Astrocyte (in vitro differentiated cells and primary cell): ENCODE measurements around the gene PHF21B. TPM values are rescaled to one million over a fixed set of nuclear protein-coding genes. Genes with fewer than 3 reads are reported as not detected.

ENCODE experiments used
- DNase-seq: peaks from one replicate; pipeline ENCODE4 v3.0.0-alpha.2; 2010; ENCODE audit warnings: low read depth
- FAIRE-seq: peaks from 2 replicates; lab custom pipeline; 2011; peaks lifted over from hg19 to GRCh38; lab: Jason Lieb, UNC
- H2AFZ ChIP-seq: 2 replicates; pipeline ENCODE4 v1.6.0; 2012; ENCODE audit warnings: low read depth, low read length, inconsistent platforms
- H3K27ac ChIP-seq: 2 replicates; pipeline ENCODE4 v1.5.1; 2011; ENCODE audit warnings: low read depth, low read length, inconsistent platforms
- H3K27me3 ChIP-seq: 2 replicates; pipeline ENCODE4 v1.6.0; 2011; ENCODE audit warnings: low read length, inconsistent platforms; ENCODE audit not compliant: insufficient read depth
- H3K36me3 ChIP-seq: 2 replicates; pipeline ENCODE4 v1.5.1; 2011; ENCODE audit warnings: low read length, inconsistent platforms; ENCODE audit not compliant: insufficient read depth
- H3K4me1 ChIP-seq: 2 replicates; pipeline ENCODE4 v1.5.1; 2011; ENCODE audit warnings: low read length, inconsistent platforms; ENCODE audit not compliant: insufficient read depth
- H3K4me2 ChIP-seq: 2 replicates; pipeline ENCODE4 v1.6.0; 2012; ENCODE audit warnings: low read length, inconsistent platforms
- H3K4me3 ChIP-seq: 2 replicates; pipeline ENCODE4 v1.5.1; 2011; ENCODE audit warnings: low read depth, mild to moderate bottlenecking, low read length, inconsistent platforms; ENCODE audit not compliant: insufficient read depth
- H3K79me2 ChIP-seq: 2 replicates; pipeline ENCODE4 v1.6.0; 2012; ENCODE audit warnings: mild to moderate bottlenecking, low read length, inconsistent platforms; ENCODE audit not compliant: insufficient read depth
- H3K9ac ChIP-seq: 2 replicates; pipeline ENCODE4 v1.6.0; 2012; ENCODE audit warnings: mild to moderate bottlenecking, low read length, inconsistent platforms
- H3K9me3 ChIP-seq: 2 replicates; pipeline ENCODE4 v1.5.1; 2012; ENCODE audit warnings: low read depth, mild to moderate bottlenecking, low read length, inconsistent platforms; ENCODE audit not compliant: insufficient read depth
- H4K20me1 ChIP-seq: 2 replicates; pipeline ENCODE4 v1.6.0; 2012; ENCODE audit warnings: low read length, inconsistent platforms; ENCODE audit not compliant: insufficient read depth
- H3K27ac Mint-ChIP-seq: one replicate; pipeline ENCODE4 v1.8.0; 2021; ENCODE audit warnings: mild to moderate bottlenecking, mixed read lengths; ENCODE audit not compliant: unreplicated experiment
- H3K27me3 Mint-ChIP-seq: one replicate; pipeline ENCODE4 v1.8.0; 2021; ENCODE audit warnings: low read depth, mixed read lengths; ENCODE audit not compliant: unreplicated experiment
- H3K36me3 Mint-ChIP-seq: one replicate; pipeline ENCODE4 v1.8.0; 2021; ENCODE audit warnings: low read depth, mixed read lengths; ENCODE audit not compliant: unreplicated experiment
- H3K4me1 Mint-ChIP-seq: one replicate; pipeline ENCODE4 v1.8.0; 2021; ENCODE audit warnings: low read depth, mixed read lengths; ENCODE audit not compliant: unreplicated experiment
- H3K4me3 Mint-ChIP-seq: one replicate; pipeline ENCODE4 v1.8.0; 2021; ENCODE audit warnings: mild to moderate bottlenecking, moderate library complexity, mixed read lengths; ENCODE audit not compliant: unreplicated experiment
- H3K9me3 Mint-ChIP-seq: one replicate; pipeline ENCODE4 v1.8.0; 2021; ENCODE audit warnings: mild to moderate bottlenecking, mixed read lengths; ENCODE audit not compliant: unreplicated experiment
- CTCF ChIP-seq: IDR thresholded peaks from 2 replicates; pipeline ENCODE4 v1.5.1; 2011; ENCODE audit warnings: low read depth, mild to moderate bottlenecking, inconsistent platforms, low read length, moderate library complexity; ENCODE audit not compliant: insufficient read depth
- EZH2 ChIP-seq: IDR thresholded peaks from 2 replicates; pipeline ENCODE4 v1.6.1; 2012; ENCODE audit warnings: mild to moderate bottlenecking, low read length, inconsistent platforms; ENCODE audit not compliant: insufficient read depth
- total RNA-seq: library from RNA; stranded (reverse); gene quantifications from 2 replicates; pipeline ENCODE4 v1.2.1, GENCODE V29; 2021

Gene PHF21B
- total RNA-seq, 1 donor from 2014 or later: 6.3 TPM

GRCh38 chr22:45010532-45010900 is 711 bp upstream of the PHF21B start:
- Mint-ChIP-seq H3K9me3 (no peaks in the 10 kb centered on the region), H3K27me3 (peaks cover 9% of the 10 kb centered on the region), H3K4me3 (peak overlapping the region; percentile 96), H3K27ac (peak overlapping the region; percentile 90), H3K36me3 (no peaks in the 10 kb centered on the region), H3K4me1 (peaks cover 10% of the 10 kb centered on the region)
- FAIRE-seq: no peak
- peaks cover 2% of the 10 kb centered on the region for H3K79me2 ChIP-seq
- H3K27ac ChIP-seq: no peak overlapping the region
- H3K4me2 ChIP-seq: peak overlapping the region; percentile 96
- H3K27me3 ChIP-seq: peaks cover 40% of the 10 kb centered on the region
- H2AFZ ChIP-seq: peak overlapping the region; percentile 84
- H3K9me3 ChIP-seq: no peaks in the 10 kb centered on the region
- peak overlapping the region; percentile 70 for H3K4me3 ChIP-seq
- no peaks in the 10 kb centered on the region for H3K36me3 ChIP-seq
- TF ChIP-seq EZH2 (no peak), CTCF (no peak)
- H3K4me1 ChIP-seq: peaks cover 8% of the 10 kb centered on the region
- peaks cover 8% of the 10 kb centered on the region for H4K20me1 ChIP-seq
- no peak for DNase-seq
- H3K9ac ChIP-seq: peak overlapping the region; percentile 77

- H2AFZ ChIP-seq: peak overlapping the region; percentile 60
- DNase-seq: no peak
- TF ChIP-seq EZH2 (no peak), CTCF (no peak)
- H3K9ac ChIP-seq: peak overlapping the region; percentile 18
- H4K20me1 ChIP-seq: peaks cover 13% of the 10 kb centered on the region
- H3K27ac ChIP-seq: no peak overlapping the region
- no peaks in the 10 kb centered on the region for H3K9me3 Mint-ChIP-seq
- no peaks in the 10 kb centered on the region for H3K9me3 ChIP-seq
- H3K27me3 Mint-ChIP-seq: peaks cover 6% of the 10 kb centered on the region
- no peak for FAIRE-seq
- H3K27me3 ChIP-seq: peaks cover 46% of the 10 kb centered on the region
- H3K79me2 ChIP-seq: peaks cover 11% of the 10 kb centered on the region
- no peaks in the 10 kb centered on the region for H3K36me3 Mint-ChIP-seq
- peak overlapping the region; percentile 77 for H3K4me3 Mint-ChIP-seq
- peak overlapping the region; percentile 33 for H3K4me3 ChIP-seq
- H3K27ac Mint-ChIP-seq: no peak overlapping the region
- H3K4me1 ChIP-seq: peaks cover 8% of the 10 kb centered on the region
- H3K4me2 ChIP-seq: peak overlapping the region; percentile 96
- peaks cover 16% of the 10 kb centered on the region for H3K4me1 Mint-ChIP-seq
- no peaks in the 10 kb centered on the region for H3K36me3 ChIP-seq
Observed at GRCh38 chr22:45008751-45009605, 827 bp downstream of the PHF21B start.
